ENCODE results near the gene SUGCT.

SUGCT gene

GRCh38 chr7:40489844-40490602, 355.2 kb downstream of the SUGCT start:
- Histone ChIP-seq H3K4me3 (ENCODE audit: low read depth, low read length) (no peak overlapping the region), H3K36me3 (ENCODE audit: control insufficient read depth, insufficient read depth, low read length) (no peaks in the 10 kb centered on the region), H3K4me1 (ENCODE audit: control insufficient read depth, insufficient read depth, low read length) (no peaks in the 10 kb centered on the region), H3K27me3 (ENCODE audit: control insufficient read depth, insufficient read depth, low read length) (no peaks in the 10 kb centered on the region), H3K9me3 (ENCODE audit: control insufficient read depth, insufficient read depth, low read length) (no peaks in the 10 kb centered on the region), H3K9ac (ENCODE audit: low read depth, low read length) (no peak overlapping the region)

GRCh38 chr7:40490603-40490924, 355.8 kb downstream of the SUGCT start:
- Histone ChIP-seq H3K27me3 (ENCODE audit: control insufficient read depth, insufficient read depth, low read length) (no peaks in the 10 kb centered on the region), H3K9me3 (ENCODE audit: control insufficient read depth, insufficient read depth, low read length) (no peaks in the 10 kb centered on the region), H3K4me3 (ENCODE audit: low read depth, low read length) (no peak overlapping the region), H3K4me1 (ENCODE audit: control insufficient read depth, insufficient read depth, low read length) (no peaks in the 10 kb centered on the region), H3K36me3 (ENCODE audit: control insufficient read depth, insufficient read depth, low read length) (no peaks in the 10 kb centered on the region), H3K9ac (ENCODE audit: low read depth, low read length) (no peak overlapping the region)

GRCh38 chr7:40492946-40493345, 358.1 kb downstream of the SUGCT start:
- Histone ChIP-seq H3K4me1 (ENCODE audit: control insufficient read depth, insufficient read depth, low read length) (no peaks in the 10 kb centered on the region), H3K9me3 (ENCODE audit: control insufficient read depth, insufficient read depth, low read length) (no peaks in the 10 kb centered on the region), H3K4me3 (ENCODE audit: low read depth, low read length) (no peak overlapping the region), H3K9ac (ENCODE audit: low read depth, low read length) (no peak overlapping the region), H3K36me3 (ENCODE audit: control insufficient read depth, insufficient read depth, low read length) (no peaks in the 10 kb centered on the region), H3K27me3 (ENCODE audit: control insufficient read depth, insufficient read depth, low read length) (no peaks in the 10 kb centered on the region)

- no peaks in the 10 kb centered on the region for H3K27me3 ChIP-seq (ENCODE audit: control insufficient read depth, insufficient read depth, low read length)
- H3K9ac ChIP-seq (ENCODE audit: low read depth, low read length) = no peak overlapping the region
- H3K4me1 ChIP-seq (ENCODE audit: control insufficient read depth, insufficient read depth, low read length) = no peaks in the 10 kb centered on the region
- no peak overlapping the region for H3K4me3 ChIP-seq (ENCODE audit: low read depth, low read length)
- H3K9me3 ChIP-seq (ENCODE audit: control insufficient read depth, insufficient read depth, low read length) = no peaks in the 10 kb centered on the region
- no peaks in the 10 kb centered on the region for H3K36me3 ChIP-seq (ENCODE audit: control insufficient read depth, insufficient read depth, low read length)
These were observed 358.8 kb downstream of the SUGCT start for GRCh38 chr7:40493609-40494051.

- Histone ChIP-seq H3K36me3 (ENCODE audit: control insufficient read depth, insufficient read depth, low read length) (no peaks in the 10 kb centered on the region), H3K9ac (ENCODE audit: low read depth, low read length) (no peak overlapping the region), H3K27me3 (ENCODE audit: control insufficient read depth, insufficient read depth, low read length) (no peaks in the 10 kb centered on the region), H3K4me3 (ENCODE audit: low read depth, low read length) (no peak overlapping the region), H3K9me3 (ENCODE audit: control insufficient read depth, insufficient read depth, low read length) (no peaks in the 10 kb centered on the region), H3K4me1 (ENCODE audit: control insufficient read depth, insufficient read depth, low read length) (no peaks in the 10 kb centered on the region)
These were observed 364.2 kb downstream of the SUGCT start for GRCh38 chr7:40498924-40499510.

- no peaks in the 10 kb centered on the region for H3K27me3 ChIP-seq (ENCODE audit: control insufficient read depth, insufficient read depth, low read length)
- H3K9ac ChIP-seq (ENCODE audit: low read depth, low read length) = no peak overlapping the region
- no peaks in the 10 kb centered on the region for H3K4me1 ChIP-seq (ENCODE audit: control insufficient read depth, insufficient read depth, low read length)
- no peak overlapping the region for H3K4me3 ChIP-seq (ENCODE audit: low read depth, low read length)
- no peaks in the 10 kb centered on the region for H3K9me3 ChIP-seq (ENCODE audit: control insufficient read depth, insufficient read depth, low read length)
- no peaks in the 10 kb centered on the region for H3K36me3 ChIP-seq (ENCODE audit: control insufficient read depth, insufficient read depth, low read length)
These were observed 364.9 kb downstream of the SUGCT start for GRCh38 chr7:40499718-40500117.

- H3K27me3 ChIP-seq (ENCODE audit: control insufficient read depth, insufficient read depth, low read length) = no peaks in the 10 kb centered on the region
- H3K9ac ChIP-seq (ENCODE audit: low read depth, low read length) = no peak overlapping the region
- H3K4me1 ChIP-seq (ENCODE audit: control insufficient read depth, insufficient read depth, low read length) = no peaks in the 10 kb centered on the region
- H3K4me3 ChIP-seq (ENCODE audit: low read depth, low read length) = no peak overlapping the region
- H3K36me3 ChIP-seq (ENCODE audit: control insufficient read depth, insufficient read depth, low read length) = no peaks in the 10 kb centered on the region
- H3K9me3 ChIP-seq (ENCODE audit: control insufficient read depth, insufficient read depth, low read length) = no peaks in the 10 kb centered on the region
These were observed 365.4 kb downstream of the SUGCT start for GRCh38 chr7:40500219-40500618.

GRCh38 chr7:40502359-40502758, 367.6 kb downstream of the SUGCT start:
- Histone ChIP-seq H3K4me3 (ENCODE audit: low read depth, low read length) (no peak overlapping the region), H3K36me3 (ENCODE audit: control insufficient read depth, insufficient read depth, low read length) (no peaks in the 10 kb centered on the region), H3K4me1 (ENCODE audit: control insufficient read depth, insufficient read depth, low read length) (no peaks in the 10 kb centered on the region), H3K9me3 (ENCODE audit: control insufficient read depth, insufficient read depth, low read length) (no peaks in the 10 kb centered on the region), H3K27me3 (ENCODE audit: control insufficient read depth, insufficient read depth, low read length) (no peaks in the 10 kb centered on the region), H3K9ac (ENCODE audit: low read depth, low read length) (no peak overlapping the region)

GRCh38 chr7:40506158-40506557, 371.4 kb downstream of the SUGCT start:
- no peaks in the 10 kb centered on the region for H3K4me1 ChIP-seq (ENCODE audit: control insufficient read depth, insufficient read depth, low read length)
- H3K9ac ChIP-seq (ENCODE audit: low read depth, low read length) = no peak overlapping the region
- H3K36me3 ChIP-seq (ENCODE audit: control insufficient read depth, insufficient read depth, low read length) = no peaks in the 10 kb centered on the region
- no peak overlapping the region for H3K4me3 ChIP-seq (ENCODE audit: low read depth, low read length)
- H3K9me3 ChIP-seq (ENCODE audit: control insufficient read depth, insufficient read depth, low read length) = no peaks in the 10 kb centered on the region
- no peaks in the 10 kb centered on the region for H3K27me3 ChIP-seq (ENCODE audit: control insufficient read depth, insufficient read depth, low read length)

GRCh38 chr7:40507166-40507565, 372.4 kb downstream of the SUGCT start:
- Histone ChIP-seq H3K4me3 (ENCODE audit: low read depth, low read length) (no peak overlapping the region), H3K9ac (ENCODE audit: low read depth, low read length) (no peak overlapping the region), H3K27me3 (ENCODE audit: control insufficient read depth, insufficient read depth, low read length) (no peaks in the 10 kb centered on the region), H3K9me3 (ENCODE audit: control insufficient read depth, insufficient read depth, low read length) (no peaks in the 10 kb centered on the region), H3K36me3 (ENCODE audit: control insufficient read depth, insufficient read depth, low read length) (no peaks in the 10 kb centered on the region), H3K4me1 (ENCODE audit: control insufficient read depth, insufficient read depth, low read length) (no peaks in the 10 kb centered on the region)

GRCh38 chr7:40509287-40509996, 374.6 kb downstream of the SUGCT start:
- H3K4me3 ChIP-seq (ENCODE audit: low read depth, low read length) = no peak overlapping the region
- H3K4me1 ChIP-seq (ENCODE audit: control insufficient read depth, insufficient read depth, low read length) = no peaks in the 10 kb centered on the region
- no peaks in the 10 kb centered on the region for H3K36me3 ChIP-seq (ENCODE audit: control insufficient read depth, insufficient read depth, low read length)

GRCh38 chr7:40516376-40516775, 381.6 kb downstream of the SUGCT start:
- Histone ChIP-seq H3K36me3 (ENCODE audit: control insufficient read depth, insufficient read depth, low read length) (no peaks in the 10 kb centered on the region), H3K9me3 (ENCODE audit: control insufficient read depth, insufficient read depth, low read length) (no peaks in the 10 kb centered on the region), H3K4me1 (ENCODE audit: control insufficient read depth, insufficient read depth, low read length) (no peaks in the 10 kb centered on the region), H3K9ac (ENCODE audit: low read depth, low read length) (no peak overlapping the region), H3K27me3 (ENCODE audit: control insufficient read depth, insufficient read depth, low read length) (no peaks in the 10 kb centered on the region), H3K4me3 (ENCODE audit: low read depth, low read length) (no peak overlapping the region)

More at GRCh38 chr7:40509287-40509996, 374.6 kb downstream of the SUGCT start:
- Histone ChIP-seq H3K9ac (ENCODE audit: low read depth, low read length) (no peak overlapping the region), H3K9me3 (ENCODE audit: control insufficient read depth, insufficient read depth, low read length) (no peaks in the 10 kb centered on the region), H3K27me3 (ENCODE audit: control insufficient read depth, insufficient read depth, low read length) (no peaks in the 10 kb centered on the region)

All from iPS-15b (cell line).